ENCODE measurements around the gene ZFP90. TPM values are rescaled to one million over a fixed set of nuclear protein-coding genes. Genes with fewer than 3 reads are reported as not detected.

ZFP90 gene
- total RNA-seq, 4 donors from 2014 or later, result 34.3 to 46.4 (median 38.7) TPM

DNA sequence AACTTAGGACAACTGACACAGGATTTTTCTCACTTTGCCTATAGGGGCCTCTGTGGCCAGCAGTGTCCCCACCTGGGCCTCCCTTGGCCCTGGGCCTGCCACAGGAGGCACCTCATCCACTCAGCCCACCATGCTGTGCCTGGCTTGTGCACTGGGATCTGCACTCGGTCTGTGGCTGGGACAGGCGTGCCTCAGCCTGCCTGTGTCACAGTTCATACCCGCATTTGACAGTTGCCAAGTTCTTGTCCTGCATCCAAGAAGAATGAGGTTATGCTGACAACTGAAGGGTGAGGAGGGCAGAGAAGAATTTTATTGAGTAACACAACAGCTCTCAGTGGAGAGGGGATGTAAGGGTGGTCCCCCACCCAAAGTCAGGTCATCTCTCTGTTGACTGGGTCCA is 36.0 kb downstream of the ZFP90 start:
- H3K27ac ChIP-seq, result no peak overlapping the region
- intact Hi-C loops (cut with DNase I), result no loop called here
- H3K4me1 ChIP-seq, result no peaks in the 10 kb centered on the region
- 94 to 95% methylated on average over 3 of the region's 3 CpGs for WGBS, 2 donors
- no peak for TF ChIP-seq POLR2A (IDR thresholded peaks at IDR 0.05)
- TF ChIP-seq, protein P1, sequence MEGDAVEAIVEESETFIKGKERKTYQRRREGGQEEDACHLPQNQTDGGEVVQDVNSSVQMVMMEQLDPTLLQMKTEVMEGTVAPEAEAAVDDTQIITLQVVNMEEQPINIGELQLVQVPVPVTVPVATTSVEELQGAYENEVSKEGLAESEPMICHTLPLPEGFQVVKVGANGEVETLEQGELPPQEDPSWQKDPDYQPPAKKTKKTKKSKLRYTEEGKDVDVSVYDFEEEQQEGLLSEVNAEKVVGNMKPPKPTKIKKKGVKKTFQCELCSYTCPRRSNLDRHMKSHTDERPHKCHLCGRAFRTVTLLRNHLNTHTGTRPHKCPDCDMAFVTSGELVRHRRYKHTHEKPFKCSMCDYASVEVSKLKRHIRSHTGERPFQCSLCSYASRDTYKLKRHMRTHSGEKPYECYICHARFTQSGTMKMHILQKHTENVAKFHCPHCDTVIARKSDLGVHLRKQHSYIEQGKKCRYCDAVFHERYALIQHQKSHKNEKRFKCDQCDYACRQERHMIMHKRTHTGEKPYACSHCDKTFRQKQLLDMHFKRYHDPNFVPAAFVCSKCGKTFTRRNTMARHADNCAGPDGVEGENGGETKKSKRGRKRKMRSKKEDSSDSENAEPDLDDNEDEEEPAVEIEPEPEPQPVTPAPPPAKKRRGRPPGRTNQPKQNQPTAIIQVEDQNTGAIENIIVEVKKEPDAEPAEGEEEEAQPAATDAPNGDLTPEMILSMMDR (IDR thresholded peaks at IDR 0.05), result no peak
- DNase-seq, result no peak
- H3K36me3 ChIP-seq, result no peaks in the 10 kb centered on the region
- no peak overlapping the region for H3K4me3 ChIP-seq (replicated peaks in 1 of 3)
- no peaks in the 10 kb centered on the region for H3K9me3 ChIP-seq
- no peaks in the 10 kb centered on the region for H3K27me3 ChIP-seq

DNA sequence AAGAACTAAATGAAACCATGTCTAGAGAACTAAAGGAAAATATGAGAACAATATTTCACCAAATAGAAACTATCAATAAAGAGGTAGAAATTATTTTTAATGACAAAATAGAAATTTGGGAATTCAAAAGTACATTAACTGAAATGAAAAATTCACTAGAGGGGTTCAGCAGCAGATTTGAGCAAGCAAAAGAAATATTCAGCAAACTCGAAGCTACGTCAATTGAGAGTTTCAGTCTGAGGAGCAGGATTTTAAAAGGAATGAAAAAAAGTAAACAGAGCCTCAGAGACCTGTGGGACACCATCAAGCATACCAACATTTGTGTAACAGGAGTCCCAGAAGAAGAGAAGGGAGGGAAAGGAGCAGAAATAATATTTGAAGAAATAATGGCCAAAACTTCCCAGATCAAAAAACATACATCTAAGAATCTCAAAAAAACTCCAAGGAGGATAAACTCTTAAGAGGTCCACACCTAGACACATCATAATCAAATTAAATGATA is 38.3 kb downstream of the ZFP90 start:
- no peak overlapping the region for H3K27ac ChIP-seq
- H3K4me1 ChIP-seq, result no peaks in the 10 kb centered on the region
- TF ChIP-seq, protein P1 (IDR thresholded peaks at IDR 0.05), result no peak
- TF ChIP-seq POLR2A (IDR thresholded peaks at IDR 0.05), result no peak
- WGBS, 2 donors, result 87 to 97% methylated on average over 2 of the region's 2 CpGs
- H3K9me3 ChIP-seq, result no peaks in the 10 kb centered on the region
- DNase-seq, result no peak
- H3K36me3 ChIP-seq, result no peaks in the 10 kb centered on the region
- H3K4me3 ChIP-seq (replicated peaks in 1 of 3), result no peak overlapping the region
- intact Hi-C loops (cut with DNase I), result no loop called here
- H3K27me3 ChIP-seq, result no peaks in the 10 kb centered on the region

DNA sequence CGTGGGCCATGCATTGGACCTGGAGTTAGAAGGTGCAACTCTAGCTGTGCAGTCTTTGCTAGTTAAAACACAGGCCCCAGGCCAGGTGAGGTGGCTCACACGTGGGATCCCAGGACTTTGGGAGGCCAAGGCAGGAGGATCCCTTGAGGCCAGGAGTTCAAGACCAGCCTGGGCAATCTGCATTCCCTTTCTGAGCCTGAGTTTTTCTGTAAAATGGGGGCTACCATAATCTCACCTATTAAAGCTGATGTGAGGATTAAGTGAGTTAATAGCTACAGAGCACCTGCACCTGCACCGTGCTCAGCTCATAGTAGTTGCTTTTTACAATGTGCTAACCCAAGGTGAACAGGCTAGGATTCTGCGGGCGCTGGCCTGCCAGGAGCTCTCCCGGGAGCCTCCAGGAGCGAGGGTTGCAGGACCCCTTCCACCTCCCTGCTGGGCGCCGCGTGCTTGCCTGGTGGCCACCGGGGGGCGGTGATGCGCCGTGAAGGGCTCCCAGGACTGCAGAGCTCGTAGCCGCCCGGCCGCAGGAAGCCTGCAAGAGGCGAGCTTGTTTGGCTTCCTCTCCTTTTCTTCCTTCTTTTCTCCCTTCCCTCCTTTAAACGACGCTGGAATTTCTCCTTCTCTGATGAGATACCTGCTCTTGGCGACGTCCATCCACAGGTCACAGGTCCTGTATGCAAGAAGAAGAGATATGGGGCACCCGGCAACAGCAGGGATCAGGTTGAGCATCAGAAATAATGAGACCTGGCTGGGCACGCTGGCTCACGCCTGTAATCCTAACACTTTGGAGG is 51.3 kb downstream of the ZFP90 start:
- intact Hi-C loops (cut with DNase I), result loop anchor here (10.0 kb wide), 1 partner anchor 114 kb away; no protein-coding TSS in a partner anchor
- no peaks in the 10 kb centered on the region for H3K36me3 ChIP-seq
- peaks cover 0 to 6% of the 10 kb centered on the region in 2 donors for H3K4me1 ChIP-seq
- WGBS, 2 donors, result 10 to 15% methylated on average over 24 to 26 of the region's 26 CpGs
- peak; percentile 65 to 73 for DNase-seq
- H3K27ac ChIP-seq, result no peak overlapping the region
- H3K9me3 ChIP-seq, result no peaks in the 10 kb centered on the region
- TF ChIP-seq, protein P1 (IDR thresholded peaks at IDR 0.05), result peak in 5 of 6 experiments; percentile 20 to 74 (median 55)
- TF ChIP-seq POLR2A (IDR thresholded peaks at IDR 0.05), result no peak
- no peaks in the 10 kb centered on the region for H3K27me3 ChIP-seq
- no peak overlapping the region for H3K4me3 ChIP-seq (replicated peaks in 1 of 3)

DNA sequence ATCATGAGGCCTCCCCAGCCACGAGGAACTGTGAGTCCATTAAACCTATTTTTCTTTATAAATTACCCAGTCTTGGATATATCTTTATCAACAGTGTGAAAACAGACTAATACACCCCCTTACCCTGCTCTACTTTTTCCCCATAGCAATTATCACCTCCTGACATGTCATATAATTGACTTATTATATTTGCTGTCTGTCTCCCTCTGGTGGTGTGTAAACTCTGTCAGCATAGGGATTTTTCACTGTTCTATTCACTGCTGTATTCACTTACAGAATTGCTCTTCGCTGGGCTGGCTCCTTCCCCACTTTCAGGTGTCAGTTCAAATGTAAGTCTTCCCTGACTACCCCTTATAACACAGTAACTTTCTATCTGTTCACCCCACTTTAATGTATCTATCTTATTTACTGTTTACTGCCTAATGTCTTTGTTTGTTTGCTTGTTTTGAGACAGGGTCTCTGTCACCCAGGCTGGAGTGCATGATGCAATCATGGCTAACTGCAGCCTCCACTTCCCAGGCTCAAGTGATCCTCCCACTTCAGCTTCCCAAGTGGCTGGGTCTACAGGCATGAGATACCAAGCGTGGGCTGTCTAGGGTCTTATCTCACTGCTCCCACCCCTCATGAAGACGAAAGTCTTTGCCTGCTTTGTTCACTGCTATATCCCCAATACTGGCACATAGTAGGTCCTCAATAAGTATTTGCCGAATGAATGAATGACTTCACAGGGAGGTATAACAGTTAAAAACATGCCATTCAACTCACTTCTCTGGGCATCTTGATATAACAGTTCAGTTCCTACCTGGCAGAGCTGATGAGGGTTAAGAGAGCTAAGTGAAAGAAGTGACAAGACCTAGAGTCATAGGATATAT is 53.6 kb downstream of the ZFP90 start:
- no peak for DNase-seq
- 94 to 96% methylated on average over 5 of the region's 5 CpGs for WGBS, 2 donors
- Histone ChIP-seq H3K27me3 (no peaks in the 10 kb centered on the region), H3K27ac (no peak overlapping the region), H3K4me1 (peaks cover 0 to 6% of the 10 kb centered on the region in 2 donors), H3K9me3 (no peaks in the 10 kb centered on the region), H3K36me3 (no peaks in the 10 kb centered on the region), H3K4me3 (replicated peaks in 1 of 3) (no peak overlapping the region)
- no peak for TF ChIP-seq POLR2A (IDR thresholded peaks at IDR 0.05)
- TF ChIP-seq, protein P1 (IDR thresholded peaks at IDR 0.05), result peak in 1 of 6 experiments; percentile 17
- intact Hi-C loops (cut with DNase I), result loop anchor here (10.0 kb wide), 1 partner anchor 112 kb away; no protein-coding TSS in a partner anchor
